GM12891 (cell line): ENCODE results near the gene CPED1.
A peak's percentile ranks its signal among the peaks of the same experiment; 100 is the strongest.

Experiments
- DNase-seq: peaks from one replicate; pipeline ENCODE4 v3.0.0; 2011; ENCODE audit warnings: low spot score; ENCODE audit not compliant: insufficient read length
- FAIRE-seq: peaks from 2 replicates; lab custom pipeline; 2011; peaks lifted over from hg19 to GRCh38; lab: Jason Lieb, UNC
- PAX5 ChIP-seq: IDR thresholded peaks from 2 replicates; pipeline ENCODE4 v1.6.1; 2011; ENCODE audit warnings: low read length, moderate library complexity, mild to moderate bottlenecking; ENCODE audit not compliant: insufficient read depth, severe bottlenecking
- POLR2A ChIP-seq: IDR thresholded peaks from 2 replicates; pipeline ENCODE4 v1.6.1; 2011; ENCODE audit warnings: low read depth, low read length, control low read depth
- POLR2AphosphoS5 ChIP-seq: IDR thresholded peaks from 2 replicates; pipeline ENCODE4 v1.6.1; 2011; ENCODE audit warnings: low read depth, low read length, control low read depth
- POU2F2 ChIP-seq: IDR thresholded peaks from 2 replicates; pipeline ENCODE4 v1.6.1; 2011; ENCODE audit warnings: low read depth, mild to moderate bottlenecking, control low read depth, low read length, moderate library complexity
- SPI1 ChIP-seq: IDR thresholded peaks from 2 replicates; pipeline ENCODE4 v1.6.1; 2011; ENCODE audit warnings: low read depth, low read length, control low read depth
- TAF1 ChIP-seq: IDR thresholded peaks from 2 replicates; pipeline ENCODE4 v1.6.1; 2011; ENCODE audit warnings: low read depth, low read length, control low read depth

Gene CPED1

DNA sequence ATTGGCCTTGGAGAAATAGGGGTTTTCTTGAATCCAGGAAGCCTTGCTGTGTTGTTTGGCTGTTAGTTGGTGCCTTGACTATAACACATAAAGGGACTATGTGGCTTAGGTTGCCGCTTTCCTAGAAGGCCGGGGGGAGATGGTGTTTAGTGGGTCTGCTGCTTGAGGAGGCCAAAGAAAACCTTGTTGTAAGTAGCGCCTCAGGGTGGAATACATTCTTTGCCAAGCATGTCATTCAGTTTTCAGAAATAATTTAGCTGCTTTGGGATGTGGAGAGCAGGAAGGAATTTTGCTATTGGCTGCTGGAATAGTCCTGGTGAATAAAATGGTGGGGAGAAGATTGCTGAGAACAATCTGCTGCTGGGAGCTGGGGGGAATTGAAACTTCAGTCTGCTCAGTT, 207.4 kb downstream of the CPED1 start:
- FAIRE-seq (no peak), DNase-seq (no peak)
- no peak for TF ChIP-seq POLR2A
- no peak for TF ChIP-seq PAX5
- no peak for TF ChIP-seq SPI1
- no peak for TF ChIP-seq POU2F2
- no peak for TF ChIP-seq POLR2AphosphoS5
- no peak for TF ChIP-seq TAF1

DNA sequence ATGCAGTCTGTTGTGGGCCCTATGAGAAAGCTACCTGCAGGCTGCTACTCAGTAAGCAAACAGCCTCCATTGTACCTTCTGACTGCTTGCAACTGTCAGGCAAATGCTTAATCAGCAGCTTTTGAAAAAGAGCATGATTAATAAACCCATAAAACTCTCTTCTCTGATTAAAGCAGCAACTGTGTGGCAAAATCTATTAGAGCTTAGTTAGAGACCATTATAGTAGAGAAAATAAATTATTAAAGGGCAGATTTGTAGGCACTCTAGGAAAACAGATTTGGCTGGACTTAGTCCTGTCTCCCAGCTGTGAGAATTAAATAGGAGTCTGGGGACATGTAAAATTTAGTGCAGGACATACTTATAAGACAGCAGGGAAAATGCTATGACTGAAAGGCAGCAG, 207.8 kb downstream of the CPED1 start:
- FAIRE-seq (no peak), DNase-seq (no peak)
- no peak for TF ChIP-seq POLR2AphosphoS5
- no peak for TF ChIP-seq PAX5
- TF ChIP-seq POU2F2: no peak
- TF ChIP-seq SPI1: no peak
- no peak for TF ChIP-seq POLR2A
- TF ChIP-seq TAF1: no peak

DNA sequence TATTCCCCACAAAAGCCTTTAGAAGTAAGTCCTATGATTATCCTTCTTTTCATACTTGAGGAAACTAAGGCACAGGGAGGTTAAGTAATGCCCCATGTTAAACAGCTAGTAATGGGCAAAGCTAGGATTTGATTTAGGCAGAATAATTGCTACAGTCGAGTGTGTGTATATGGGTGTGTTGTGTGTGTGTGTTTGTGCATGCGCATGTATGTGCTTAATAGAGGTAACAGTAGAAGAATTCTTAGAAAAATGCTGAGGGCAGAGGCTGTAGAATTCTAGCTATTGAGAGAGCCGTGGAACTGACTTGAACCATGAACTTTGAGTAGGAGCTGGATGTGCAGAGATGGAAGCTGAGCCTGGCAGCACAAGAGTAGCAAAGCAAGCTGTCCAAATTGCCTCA, 208.9 kb downstream of the CPED1 start:
- FAIRE-seq: no peak
- no peak for DNase-seq
- no peak for TF ChIP-seq TAF1
- TF ChIP-seq PAX5: no peak
- TF ChIP-seq POLR2AphosphoS5: no peak
- no peak for TF ChIP-seq POLR2A
- no peak for TF ChIP-seq POU2F2
- TF ChIP-seq SPI1: no peak

DNA sequence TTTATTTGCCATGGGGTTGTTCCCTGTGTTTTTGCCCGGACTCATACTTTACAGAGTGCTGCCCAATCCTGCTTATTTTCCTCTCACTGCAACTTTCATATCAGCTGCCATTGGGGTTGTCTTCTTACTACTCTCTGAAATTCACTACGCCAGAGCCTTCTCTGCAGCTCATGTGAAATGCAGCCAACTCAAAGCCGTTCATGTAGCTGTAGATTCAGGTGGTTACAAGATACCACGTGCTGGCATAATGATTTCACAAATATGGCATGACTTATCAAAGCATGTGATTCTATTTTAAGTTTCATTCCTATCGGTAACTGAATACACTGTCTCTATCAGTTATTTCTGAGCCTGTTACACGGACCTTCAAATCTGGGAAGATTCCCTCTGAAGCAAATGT, 210.0 kb downstream of the CPED1 start:
- TF ChIP-seq POU2F2: no peak
- TF ChIP-seq SPI1: no peak
- TF ChIP-seq POLR2AphosphoS5: no peak
- TF ChIP-seq POLR2A: no peak
- no peak for TF ChIP-seq TAF1
- no peak for TF ChIP-seq PAX5
- no peak for FAIRE-seq
- no peak for DNase-seq

DNA sequence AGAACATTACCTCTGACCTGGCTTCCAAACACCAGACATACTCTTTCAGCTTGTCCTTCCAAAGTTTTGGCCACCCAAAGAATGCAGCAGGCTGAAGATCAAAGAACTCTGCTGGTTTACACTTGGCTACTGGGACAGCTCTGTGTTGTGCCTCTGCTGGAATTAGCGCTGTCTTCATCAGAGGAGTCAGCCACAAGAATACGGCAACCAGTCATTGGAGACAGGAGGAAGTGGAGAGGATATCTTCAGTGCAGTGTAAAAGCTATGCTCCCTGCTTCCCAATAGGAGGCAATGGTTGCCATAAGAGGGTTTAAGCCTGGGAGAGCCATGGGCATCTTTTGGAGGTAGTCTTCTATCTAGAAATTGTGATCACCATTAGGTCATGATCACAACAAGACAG, 213.6 kb downstream of the CPED1 start:
- DNase-seq (no peak), FAIRE-seq (no peak)
- TF ChIP-seq POLR2A (no peak), PAX5 (no peak), SPI1 (peak; percentile 20; the same call in 1 of the 2 replicates), POU2F2 (no peak)

DNA sequence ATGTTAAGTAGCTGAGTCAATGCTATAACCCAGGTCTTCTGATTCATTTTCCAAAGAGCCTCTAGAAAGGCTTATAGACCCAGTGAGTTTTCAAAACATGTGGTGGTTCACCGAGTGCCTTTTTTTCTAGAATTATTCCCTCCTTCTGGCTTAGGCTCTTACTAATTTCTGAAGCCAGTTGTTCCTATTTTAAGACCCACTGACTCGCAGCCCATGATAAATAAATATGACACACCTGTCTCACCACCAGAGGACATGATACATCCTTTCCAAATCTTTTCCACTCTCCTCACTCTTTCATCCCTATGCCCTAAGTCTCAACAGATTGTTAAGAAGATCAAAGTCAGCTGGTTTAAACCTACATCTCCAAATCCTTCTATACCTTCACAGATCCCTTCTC, 214.3 kb downstream of the CPED1 start:
- no peak for FAIRE-seq
- DNase-seq: no peak
- TF ChIP-seq SPI1 (no peak), PAX5 (no peak), TAF1 (no peak), POU2F2 (no peak), POLR2AphosphoS5 (no peak), POLR2A (no peak)

DNA sequence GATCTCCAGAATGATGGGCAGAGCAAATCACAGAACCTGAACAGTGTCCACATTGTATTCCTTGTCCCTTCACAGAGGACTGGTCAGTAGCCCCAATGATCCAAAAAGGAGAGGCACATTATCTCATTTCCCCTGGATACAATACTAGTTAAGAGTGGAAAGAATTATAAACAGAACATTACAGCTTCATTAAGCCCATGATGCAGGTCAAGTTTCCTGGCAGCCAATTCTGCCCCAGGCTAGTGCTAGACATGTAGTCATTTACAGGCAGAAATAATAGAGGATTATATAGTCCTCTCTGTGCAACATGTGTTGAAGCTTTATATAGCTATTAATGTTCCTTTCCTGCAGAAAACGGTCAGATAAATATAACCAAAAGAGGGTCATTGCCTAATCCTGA, 216.0 kb downstream of the CPED1 start:
- TF ChIP-seq TAF1 (no peak), POLR2AphosphoS5 (no peak)
- no peak for FAIRE-seq

DNA sequence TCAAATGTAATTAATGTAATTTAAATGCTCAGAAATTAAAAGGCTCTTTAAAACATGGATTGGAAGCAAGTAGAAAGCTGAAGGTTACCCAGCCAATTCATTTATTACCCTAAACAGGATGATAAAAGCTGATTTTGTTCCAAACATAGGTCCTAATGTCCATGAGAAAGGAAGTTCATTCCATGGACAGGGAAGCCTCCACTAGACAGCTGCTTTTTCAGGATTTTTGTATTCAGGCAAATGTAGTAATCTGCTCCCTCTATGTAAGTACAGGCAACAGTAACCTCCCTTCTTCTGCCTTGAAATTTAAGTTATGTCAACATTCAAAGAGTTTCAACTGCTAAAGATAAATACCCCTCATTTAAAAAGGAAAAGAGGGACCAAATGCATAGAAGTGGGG, 217.3 kb downstream of the CPED1 start:
- FAIRE-seq (no peak), DNase-seq (no peak)
- no peak for TF ChIP-seq POLR2A
- TF ChIP-seq POU2F2: no peak
- no peak for TF ChIP-seq POLR2AphosphoS5
- TF ChIP-seq TAF1: no peak
- no peak for TF ChIP-seq SPI1
- no peak for TF ChIP-seq PAX5

More for the DNA sequence above, 216.0 kb downstream of the CPED1 start:
- DNase-seq: no peak

DNA sequence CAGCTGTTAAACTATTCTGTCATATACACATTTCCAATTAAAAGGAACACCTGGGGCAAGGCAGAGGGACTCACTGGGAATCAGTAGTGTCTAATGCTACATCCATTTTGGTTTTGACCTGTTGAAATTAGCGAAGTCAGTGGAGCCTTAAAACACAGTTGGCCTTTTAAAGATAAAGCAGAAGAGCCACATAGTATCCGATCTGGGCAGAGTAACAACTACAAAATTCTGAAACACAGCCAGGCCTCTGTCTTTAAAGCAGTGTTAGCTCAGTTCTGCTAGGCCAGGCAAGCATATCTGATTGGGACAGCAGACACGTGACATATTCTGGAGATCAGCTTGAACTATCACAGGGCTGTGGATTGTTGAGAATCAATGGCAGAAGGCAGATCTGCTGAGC, 222.7 kb downstream of the CPED1 start:
- TF ChIP-seq PAX5 (no peak), POLR2A (no peak), TAF1 (no peak), POLR2AphosphoS5 (no peak), POU2F2 (no peak), SPI1 (no peak)
- no peak for FAIRE-seq
- DNase-seq: no peak

DNA sequence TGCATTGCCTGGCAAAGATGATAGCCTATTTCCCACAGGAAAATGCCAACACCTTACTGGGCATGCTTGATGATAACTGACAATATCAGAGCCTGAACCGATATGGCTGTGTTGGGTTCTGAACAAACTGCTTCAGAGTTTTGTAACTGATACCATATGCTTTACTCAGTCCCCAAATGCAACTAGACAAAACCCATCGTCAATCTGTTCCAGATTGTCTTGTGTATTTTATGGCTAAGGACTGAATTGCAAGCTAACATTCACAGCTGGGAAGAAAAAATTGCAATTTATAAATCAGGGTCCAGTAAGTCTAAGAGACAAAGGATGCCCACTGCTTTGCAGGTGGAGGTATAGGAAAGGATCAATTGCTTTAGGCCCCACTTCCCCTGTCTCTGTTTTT, 223.5 kb downstream of the CPED1 start:
- TF ChIP-seq POLR2AphosphoS5: no peak
- TF ChIP-seq POLR2A: no peak
- TF ChIP-seq PAX5: no peak
- TF ChIP-seq TAF1: no peak
- no peak for TF ChIP-seq POU2F2
- TF ChIP-seq SPI1: no peak
- no peak for DNase-seq
- FAIRE-seq: no peak
